Measurements from ENCODE around the gene KIF21B. TPM values are rescaled to one million over a fixed set of nuclear protein-coding genes. Genes with fewer than 3 reads are reported as not detected.

Gene KIF21B
- total RNA-seq, 2 donors from 2014 or later = 0.48 to 1.5 TPM

- no peak for DNase-seq (ENCODE audit: low spot score)
- Histone ChIP-seq H3K27ac (no peak overlapping the region), H3K9me3 (no peaks in the 10 kb centered on the region), H3K36me3 (no peaks in the 10 kb centered on the region), H3K4me3 (peak overlapping the region in 1 of 2 donors; percentile 61), H3K27me3 (no peaks in the 10 kb centered on the region), H3K4me1 (peaks cover 4 to 40% of the 10 kb centered on the region in 2 donors)
- TF ChIP-seq, protein P1, sequence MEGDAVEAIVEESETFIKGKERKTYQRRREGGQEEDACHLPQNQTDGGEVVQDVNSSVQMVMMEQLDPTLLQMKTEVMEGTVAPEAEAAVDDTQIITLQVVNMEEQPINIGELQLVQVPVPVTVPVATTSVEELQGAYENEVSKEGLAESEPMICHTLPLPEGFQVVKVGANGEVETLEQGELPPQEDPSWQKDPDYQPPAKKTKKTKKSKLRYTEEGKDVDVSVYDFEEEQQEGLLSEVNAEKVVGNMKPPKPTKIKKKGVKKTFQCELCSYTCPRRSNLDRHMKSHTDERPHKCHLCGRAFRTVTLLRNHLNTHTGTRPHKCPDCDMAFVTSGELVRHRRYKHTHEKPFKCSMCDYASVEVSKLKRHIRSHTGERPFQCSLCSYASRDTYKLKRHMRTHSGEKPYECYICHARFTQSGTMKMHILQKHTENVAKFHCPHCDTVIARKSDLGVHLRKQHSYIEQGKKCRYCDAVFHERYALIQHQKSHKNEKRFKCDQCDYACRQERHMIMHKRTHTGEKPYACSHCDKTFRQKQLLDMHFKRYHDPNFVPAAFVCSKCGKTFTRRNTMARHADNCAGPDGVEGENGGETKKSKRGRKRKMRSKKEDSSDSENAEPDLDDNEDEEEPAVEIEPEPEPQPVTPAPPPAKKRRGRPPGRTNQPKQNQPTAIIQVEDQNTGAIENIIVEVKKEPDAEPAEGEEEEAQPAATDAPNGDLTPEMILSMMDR (IDR thresholded peaks at IDR 0.05) = no peak
Measured at GRCh38 chr1:201021630-201022492, 1.7 kb downstream of the KIF21B start.

DNA sequence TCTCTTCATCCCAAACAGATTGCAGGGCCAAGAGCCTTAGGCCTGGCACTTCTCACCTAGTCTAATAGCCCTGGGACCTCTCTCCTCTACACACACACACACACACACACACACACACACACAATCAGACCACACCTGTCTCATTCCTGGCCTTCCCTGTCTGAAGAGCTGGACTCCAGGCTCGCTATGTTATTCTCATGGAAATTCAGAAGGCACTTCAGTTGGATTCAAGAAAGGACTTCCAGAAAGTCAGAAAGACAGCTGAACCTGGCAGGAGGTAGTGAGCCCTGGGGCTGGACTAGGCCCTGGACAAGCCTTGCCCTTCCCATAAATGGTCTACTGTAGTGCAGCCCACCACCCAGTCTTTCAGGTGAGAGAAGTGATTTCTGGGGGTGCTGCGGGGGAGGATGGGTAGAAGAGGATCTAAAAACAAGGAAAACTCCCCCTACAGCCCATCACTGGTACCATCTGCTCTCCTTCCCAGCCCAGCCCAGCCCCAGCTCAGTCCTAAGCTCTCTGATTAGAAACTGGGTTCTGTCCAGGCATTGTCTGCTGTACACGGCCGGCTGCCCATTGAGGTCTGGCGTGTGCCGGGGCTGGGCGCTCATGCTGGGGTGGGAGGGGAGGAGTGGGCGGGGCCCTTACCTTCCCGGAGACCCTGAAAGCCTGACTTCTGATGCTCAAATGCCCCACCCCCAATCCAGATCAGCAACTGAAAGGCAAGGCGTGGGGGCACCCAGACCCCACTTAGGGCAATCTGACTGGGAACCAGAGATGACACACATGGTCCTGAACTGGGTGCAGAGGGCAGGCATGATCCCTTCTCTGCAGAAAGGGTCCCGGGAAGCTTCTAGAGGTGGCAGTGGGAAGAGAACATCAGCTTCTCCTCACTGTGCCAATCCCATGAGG is 2.5 kb downstream of the KIF21B start:
- H3K4me1 ChIP-seq = peaks cover 4 to 41% of the 10 kb centered on the region in 2 donors
- no peak overlapping the region for H3K4me3 ChIP-seq

DNA sequence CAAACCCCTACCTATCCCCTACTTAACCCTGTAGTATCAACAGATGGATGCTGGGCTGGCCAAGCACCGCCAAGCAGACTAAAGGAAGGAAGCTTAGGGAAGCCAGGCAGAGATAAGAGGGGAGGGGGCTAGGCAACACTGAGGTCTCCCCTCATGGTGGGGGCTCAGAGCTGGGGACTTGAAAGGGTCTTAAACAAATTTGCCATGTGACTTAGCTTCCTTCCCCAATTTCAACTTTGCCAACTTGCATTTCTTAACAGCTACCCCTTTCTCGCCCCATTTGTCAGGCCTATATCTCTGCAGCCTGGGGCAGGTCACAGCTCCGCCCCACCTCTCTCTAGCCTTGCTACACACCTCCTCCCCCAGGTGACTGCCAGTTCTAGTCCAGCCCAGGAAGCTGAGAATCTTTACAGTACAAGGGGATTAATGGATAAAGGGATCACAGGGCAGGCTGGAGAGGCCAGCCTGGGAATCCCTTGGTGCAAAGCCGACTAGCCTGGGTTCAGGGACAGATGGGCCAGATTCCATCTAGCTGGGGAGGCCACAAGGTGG is 3.4 kb downstream of the KIF21B start:
- Histone ChIP-seq H3K27ac (no peak overlapping the region), H3K9me3 (no peaks in the 10 kb centered on the region), H3K4me3 (no peak overlapping the region), H3K36me3 (no peaks in the 10 kb centered on the region), H3K27me3 (no peaks in the 10 kb centered on the region), H3K4me1 (peaks cover 4 to 43% of the 10 kb centered on the region in 2 donors)
- no peak for DNase-seq (ENCODE audit: low spot score)
- TF ChIP-seq, protein P1 (IDR thresholded peaks at IDR 0.05) = no peak

More for the DNA sequence above, 2.5 kb downstream of the KIF21B start:
- Histone ChIP-seq H3K27me3 (no peaks in the 10 kb centered on the region), H3K36me3 (no peaks in the 10 kb centered on the region), H3K9me3 (no peaks in the 10 kb centered on the region), H3K27ac (no peak overlapping the region)
- TF ChIP-seq, protein P1 (IDR thresholded peaks at IDR 0.05) = no peak
- no peak for DNase-seq (ENCODE audit: low spot score)

DNA sequence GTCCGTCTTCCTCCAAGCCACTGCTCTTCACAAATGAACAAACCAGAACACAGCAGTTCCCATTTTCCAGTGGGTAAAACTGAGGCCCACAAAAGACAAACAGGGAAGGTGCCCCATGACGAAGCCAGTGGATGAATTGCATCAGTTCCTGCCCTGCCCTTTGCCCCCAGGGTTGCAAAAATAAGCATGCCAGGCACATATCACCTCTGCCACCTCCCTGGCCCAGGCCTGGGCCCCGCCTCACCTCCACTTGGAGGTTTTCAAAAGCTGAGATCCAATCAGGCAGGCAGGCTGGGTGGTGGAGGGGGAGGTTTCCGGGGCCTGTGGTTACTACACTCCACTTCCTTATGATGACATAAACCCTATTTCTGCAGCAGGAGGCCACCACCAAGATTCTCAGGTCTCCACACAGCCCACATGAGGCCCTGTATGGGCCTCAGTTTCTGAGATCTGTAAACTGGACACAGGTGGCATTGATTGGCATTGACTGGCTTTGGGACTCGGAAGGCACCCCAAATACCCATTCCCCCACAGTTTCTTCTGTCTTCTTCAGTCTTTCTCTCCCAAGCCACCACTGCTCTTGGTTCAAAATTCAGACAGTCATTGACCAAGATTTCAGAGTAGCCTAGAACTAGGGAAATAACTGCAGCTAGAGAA is 4.1 kb downstream of the KIF21B start:
- Histone ChIP-seq H3K27ac (no peak overlapping the region), H3K4me3 (no peak overlapping the region), H3K9me3 (no peaks in the 10 kb centered on the region), H3K4me1 (peaks cover 4 to 49% of the 10 kb centered on the region in 2 donors), H3K27me3 (no peaks in the 10 kb centered on the region), H3K36me3 (no peaks in the 10 kb centered on the region)
- TF ChIP-seq, protein P1 (IDR thresholded peaks at IDR 0.05) = no peak
- peak; percentile 63 for DNase-seq (ENCODE audit: low spot score)

DNA sequence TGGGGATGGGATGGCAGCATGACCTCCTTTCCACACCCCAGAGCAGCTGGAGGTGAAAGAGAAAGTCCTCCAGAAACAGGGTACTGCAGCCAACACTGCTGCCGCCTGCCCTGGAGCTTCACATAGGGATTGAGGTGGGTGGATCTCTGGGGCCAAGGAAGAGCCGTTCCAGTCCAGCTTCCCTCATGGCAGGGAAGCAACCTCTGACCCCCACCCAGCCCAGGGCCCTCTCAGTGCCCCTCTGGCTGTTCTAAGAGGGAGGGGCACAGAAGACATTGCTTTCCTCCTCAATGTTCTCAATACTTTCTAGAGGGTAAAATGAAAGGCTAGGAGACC is 5.7 kb downstream of the KIF21B start:
- no peaks in the 10 kb centered on the region for H3K36me3 ChIP-seq
- no peak for DNase-seq (ENCODE audit: low spot score)
- H3K4me1 ChIP-seq = peaks cover 3 to 55% of the 10 kb centered on the region in 2 donors
- no peaks in the 10 kb centered on the region for H3K27me3 ChIP-seq
- TF ChIP-seq, protein P1 (IDR thresholded peaks at IDR 0.05) = no peak
- H3K27ac ChIP-seq = no peak overlapping the region
- H3K4me3 ChIP-seq = no peak overlapping the region
- H3K9me3 ChIP-seq = no peaks in the 10 kb centered on the region
